Keratinocyte (primary cell): Measurements from ENCODE around the gene GPC1. TPM values are rescaled to one million over a fixed set of nuclear protein-coding genes. Genes with fewer than 3 reads are reported as not detected.

ENCODE experiments used
- DNase-seq: peaks from one replicate; pipeline ENCODE4 v3.0.0-alpha.2; 2011; ENCODE audit warnings: low read depth, missing footprints, low spot score
- FAIRE-seq: peaks from 2 replicates; lab custom pipeline; 2011; peaks lifted over from hg19 to GRCh38; lab: Jason Lieb, UNC
- H2AFZ ChIP-seq: 2 replicates; pipeline ENCODE4 v1.6.0; 2012; ENCODE audit warnings: low read length, control low read depth, inconsistent platforms; ENCODE audit not compliant: control insufficient read depth
- H3K27ac ChIP-seq: 2 replicates; pipeline ENCODE4 v1.5.1; 2011; ENCODE audit warnings: low read length; ENCODE audit not compliant: control insufficient read depth, insufficient read depth
- H3K27me3 ChIP-seq: 3 replicates; pipeline ENCODE4 v1.6.0; 2011; ENCODE audit warnings: low read length; ENCODE audit not compliant: control insufficient read depth, insufficient read depth; ENCODE audit errors: extremely low read depth
- H3K36me3 ChIP-seq, 2 experiments: 2 replicates in 1 of 2; 3 replicates in 1 of 2; pipeline ENCODE4 v1.5.1; 2011; ENCODE audit warnings: low read length in 2 of 2, mild to moderate bottlenecking in 1 of 2; ENCODE audit not compliant: control insufficient read depth in 2 of 2, insufficient read depth in 2 of 2; ENCODE audit errors: extremely low read depth in 1 of 2
- H3K4me1 ChIP-seq: 3 replicates; pipeline ENCODE4 v1.5.1; 2011; ENCODE audit warnings: low read length; ENCODE audit not compliant: control insufficient read depth, insufficient read depth; ENCODE audit errors: extremely low read depth
- H3K4me2 ChIP-seq: 3 replicates; pipeline ENCODE4 v1.6.0; 2011; ENCODE audit warnings: low read depth, low read length; ENCODE audit not compliant: control insufficient read depth, insufficient read depth; ENCODE audit errors: extremely low read depth
- H3K4me3 ChIP-seq, 3 experiments: fragments of 200-600 bp in 1 of 3; sonication (generic) in 1 of 3; 2 replicates in 2 of 3; 3 replicates in 1 of 3; pipeline ENCODE4 v1.5.1; 2011 to 2016; ENCODE audit warnings: low read length in 3 of 3, mild to moderate bottlenecking in 3 of 3, control low read depth in 2 of 3, inconsistent platforms in 1 of 3, low read depth in 1 of 3, mixed read lengths in 1 of 3, mixed run types in 1 of 3, moderate library complexity in 1 of 3; ENCODE audit not compliant: control insufficient read depth in 2 of 3, insufficient read depth in 2 of 3; ENCODE audit errors: extremely low read depth in 1 of 3
- H3K79me2 ChIP-seq: 2 replicates; pipeline ENCODE4 v1.6.0; 2012; ENCODE audit warnings: low read length; ENCODE audit not compliant: control insufficient read depth, insufficient read depth
- H3K9ac ChIP-seq: 3 replicates; pipeline ENCODE4 v1.6.0; 2011; ENCODE audit warnings: low read length; ENCODE audit not compliant: control insufficient read depth, insufficient read depth; ENCODE audit errors: extremely low read depth
- H3K9me1 ChIP-seq: 3 replicates; pipeline ENCODE4 v1.6.0; 2011; ENCODE audit warnings: low read length; ENCODE audit not compliant: control insufficient read depth, insufficient read depth; ENCODE audit errors: extremely low read depth
- H3K9me3 ChIP-seq: 2 replicates; pipeline ENCODE4 v1.5.1; 2012; ENCODE audit warnings: low read depth, low read length; ENCODE audit not compliant: control insufficient read depth
- H4K20me1 ChIP-seq: 3 replicates; pipeline ENCODE4 v1.6.0; 2011; ENCODE audit warnings: low read length; ENCODE audit not compliant: control insufficient read depth, insufficient read depth; ENCODE audit errors: extremely low read depth
- CTCF ChIP-seq, 3 experiments: IDR thresholded peaks in 1 of 3; conservative IDR thresholded peaks in 1 of 3; optimal IDR thresholded peaks in 1 of 3; 2 replicates in 2 of 3; 3 replicates in 1 of 3; pipeline versions ENCODE3 to v1.5.1; 2011; ENCODE audit warnings: low read length in 3 of 3, mild to moderate bottlenecking in 3 of 3, moderate library complexity in 2 of 3, control low read depth in 1 of 3, inconsistent platforms in 1 of 3; ENCODE audit not compliant: insufficient read depth in 2 of 3; ENCODE audit errors: extremely low read depth in 1 of 3
- EZH2 ChIP-seq: IDR thresholded peaks from one replicate; pipeline ENCODE4 v1.6.1; 2012; ENCODE audit warnings: inconsistent platforms, mild to moderate bottlenecking, low read length, moderate library complexity
- dilution Hi-C: fragments of 300-500 bp; cut with MboI; formaldehyde crosslinking; loops from one replicate; pipeline ENCODE4 v1.7.0; 2020; ENCODE audit warnings: low sequenced_read_pairs; ENCODE audit not compliant: extremely low pct_ligation_motif_present
- polyA plus RNA-seq, 5 experiments: library from polyadenylated mRNA; depleted of rRNA in 3 of 5; stranded (reverse) in 3 of 5; stranded (forward) in 1 of 5; unstranded in 1 of 5; fragments of >200 nt; gene quantifications; 1 replicate in 1 of 5; 2 replicates in 3 of 5; 3 replicates in 1 of 5; pipeline versions ENCODE4 v1.2.1 to v1.2.3, GENCODE V29; 2011 to 2012; ENCODE audit warnings: missing spikeins in 2 of 5, low read depth in 1 of 5, low replicate concordance in 1 of 5

The GPC1 gene
- polyA plus RNA-seq, 1 donor (not counting 4 experiments of a cell fraction or from before 2014, with no cell fraction given), result 46.6 TPM

DNA sequence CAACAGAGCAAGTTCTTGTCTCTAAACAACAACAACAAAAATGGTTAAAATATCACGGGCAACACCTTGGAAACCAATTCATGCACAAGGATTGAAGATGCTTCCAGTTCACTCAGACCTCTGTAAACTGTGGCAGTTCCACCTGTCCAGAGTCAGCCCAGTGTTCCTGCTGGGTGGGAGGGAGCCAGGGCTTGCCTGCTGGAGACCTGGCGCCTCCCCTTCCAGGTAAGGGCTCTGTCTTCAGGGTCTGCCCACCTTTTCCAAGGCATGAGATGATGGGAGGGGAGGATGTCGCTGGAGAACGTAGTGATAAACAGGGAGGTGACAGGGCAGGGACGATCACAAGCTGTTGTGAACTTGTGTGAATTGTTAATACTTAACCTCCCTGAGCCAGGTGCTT, 9.8 kb upstream of the GPC1 start:
- Histone ChIP-seq H3K36me3 (no peaks in the 10 kb centered on the region), H3K4me2 (no peak overlapping the region), H3K9me3 (peaks cover 7% of the 10 kb centered on the region), H3K79me2 (no peaks in the 10 kb centered on the region), H3K4me1 (peaks cover 4% of the 10 kb centered on the region), H3K9me1 (no peaks in the 10 kb centered on the region), H2AFZ (no peak overlapping the region), H3K27me3 (peaks cover 7% of the 10 kb centered on the region), H4K20me1 (no peaks in the 10 kb centered on the region), H3K27ac (no peak overlapping the region), H3K9ac (no peak overlapping the region), H3K4me3 (no peak overlapping the region)
- TF ChIP-seq EZH2 (no peak), CTCF (optimal IDR thresholded peaks at IDR 0.05 in 1 of 3, IDR thresholded peaks at IDR 0.05 in 1 of 3, conservative IDR thresholded peaks at IDR 0.05 in 1 of 3; ENCODE audit: extremely low read depth in 1 of 3, insufficient read depth in 2 of 3, low read length in 3 of 3) (no peak)
- FAIRE-seq (no peak), DNase-seq (no peak)
- dilution Hi-C loops, result no loop called here

- Histone ChIP-seq H3K9ac (no peak overlapping the region), H3K79me2 (no peaks in the 10 kb centered on the region), H3K36me3 (no peaks in the 10 kb centered on the region), H4K20me1 (no peaks in the 10 kb centered on the region), H3K9me3 (no peaks in the 10 kb centered on the region), H3K4me1 (peaks cover 4% of the 10 kb centered on the region), H2AFZ (no peak overlapping the region), H3K4me2 (no peak overlapping the region), H3K27me3 (peaks cover 7% of the 10 kb centered on the region), H3K4me3 (no peak overlapping the region), H3K9me1 (no peaks in the 10 kb centered on the region), H3K27ac (no peak overlapping the region)
- DNase-seq, result no peak
- dilution Hi-C loops, result no loop called here
- TF ChIP-seq EZH2 (no peak), CTCF (optimal IDR thresholded peaks at IDR 0.05 in 1 of 3, IDR thresholded peaks at IDR 0.05 in 1 of 3, conservative IDR thresholded peaks at IDR 0.05 in 1 of 3; ENCODE audit: extremely low read depth in 1 of 3, insufficient read depth in 2 of 3, low read length in 3 of 3) (no peak)
- FAIRE-seq, result no peak
These were observed 8.4 kb upstream of the GPC1 start for GRCh38 chr2:240426845-240427721.
